GM12878 (cell line): Measurements from ENCODE around the gene TAMALIN. TPM values are rescaled to one million over a fixed set of nuclear protein-coding genes. Genes with fewer than 3 reads are reported as not detected.

ENCODE experiments used
- ATAC-seq: fragments of 200-7000 bp; cut with Tn5 transposase; 3 replicates; pipeline ENCODE4 v1.9.1; 2020; ENCODE audit warnings: mild to moderate bottlenecking, moderate library complexity
- BruUV-seq: library from RNA; stranded (reverse); fragments of 400-500 nt; replicated peaks from 2 replicates; lab custom pipeline; 2021; lab: Mats Ljungman, UMichigan
- CTCF ChIA-PET: fragments of 300-600 bp; sonication (Branson Sonifier 250); formaldehyde crosslinking; extraction: SDS; loops from one replicate; lab custom pipeline; 2021; ENCODE audit warnings: inconsistent platforms; lab: Yijun Ruan, JAX
- POLR2A ChIA-PET: fragments of 350-600 bp; formaldehyde crosslinking; extraction: SDS; loops from one replicate; lab custom pipeline; 2021; ENCODE audit warnings: inconsistent platforms; lab: Charles Lee
- RAD21 ChIA-PET: fragments of 300-600 bp; sonication (Branson Sonifier 250); formaldehyde crosslinking; loops from one replicate; lab custom pipeline; 2023; ENCODE audit warnings: antibody characterized with exemption; ENCODE audit not compliant: unreplicated experiment; lab: Charles Lee
- SMC1A ChIA-PET: fragments of 300-600 bp; sonication (Branson Sonifier 250); formaldehyde crosslinking; loops from one replicate; lab custom pipeline; 2023; ENCODE audit not compliant: unreplicated experiment, uncharacterized antibody; lab: Charles Lee
- DNase-seq: peaks from one replicate; pipeline ENCODE4 v3.0.0-alpha.2; 2011; ENCODE audit warnings: low read depth, low spot score
- FAIRE-seq: peaks from 3 replicates; lab custom pipeline; 2011; peaks lifted over from hg19 to GRCh38; lab: Jason Lieb, UNC
- H2AFZ ChIP-seq: 2 replicates; pipeline ENCODE4 v1.6.0; 2011; ENCODE audit warnings: low read depth, low read length, control low read depth; ENCODE audit not compliant: control insufficient read depth
- H3K27ac ChIP-seq: 2 replicates; pipeline ENCODE4 v1.5.1; 2011; ENCODE audit warnings: control low read depth; ENCODE audit not compliant: control insufficient read depth, insufficient read depth
- H3K27me3 ChIP-seq, 2 experiments: replicated peaks in 1 of 2; 2 replicates each; pipeline versions ENCODE4 v1.6.0 to v1.6.1; 2011; ENCODE audit warnings: low read length in 1 of 2; ENCODE audit not compliant: control insufficient read depth in 2 of 2, insufficient read depth in 2 of 2
- H3K36me3 ChIP-seq, 2 experiments: 2 replicates each; pipeline ENCODE4 v1.5.1; 2011; ENCODE audit warnings: low read length in 1 of 2; ENCODE audit not compliant: control insufficient read depth in 2 of 2, insufficient read depth in 2 of 2
- H3K4me1 ChIP-seq: 2 replicates; pipeline ENCODE4 v1.6.1; 2011; ENCODE audit warnings: mild to moderate bottlenecking, low read length, moderate library complexity, mixed read lengths; ENCODE audit not compliant: control insufficient read depth, insufficient read depth
- H3K4me2 ChIP-seq: 2 replicates; pipeline ENCODE4 v1.6.0; 2011; ENCODE audit warnings: control low read depth; ENCODE audit not compliant: control insufficient read depth, insufficient read depth
- H3K4me3 ChIP-seq: fragments of 200-600 bp; sonication (generic); 2 replicates; pipeline ENCODE4 v1.5.1; 2016
- H3K79me2 ChIP-seq: 2 replicates; pipeline ENCODE4 v1.6.0; 2011; ENCODE audit warnings: low read length; ENCODE audit not compliant: control insufficient read depth, insufficient read depth
- H3K9ac ChIP-seq: 2 replicates; pipeline ENCODE4 v1.8.0; 2011; ENCODE audit warnings: low read length, control low read depth, mixed read lengths; ENCODE audit not compliant: control insufficient read depth, insufficient read depth
- H3K9me3 ChIP-seq: replicated peaks from 3 replicates; pipeline ENCODE4 v1.5.1; 2011; ENCODE audit warnings: mild to moderate bottlenecking, low read length; ENCODE audit not compliant: control insufficient read depth, insufficient read depth
- H4K20me1 ChIP-seq: 2 replicates; pipeline ENCODE4 v1.6.0; 2011; ENCODE audit not compliant: control insufficient read depth, insufficient read depth
- ATF2 ChIP-seq: IDR thresholded peaks from 2 replicates; pipeline ENCODE4 v1.6.1; 2012; ENCODE audit warnings: low read length, inconsistent platforms
- BMI1 ChIP-seq: fragments of 450-650 bp; IDR thresholded peaks from 2 replicates; pipeline ENCODE4 v1.6.1; 2016; ENCODE audit warnings: mild to moderate bottlenecking, moderate library complexity, borderline replicate concordance
- CBFB ChIP-seq: IDR thresholded peaks from 2 replicates; pipeline ENCODE4 v1.6.1; 2016; ENCODE audit warnings: antibody characterized with exemption, low read depth
- E2F8 ChIP-seq: fragments of 450-650 bp; IDR thresholded peaks from 2 replicates; pipeline ENCODE4 v1.6.1; 2018; ENCODE audit warnings: mild to moderate bottlenecking, low read depth, moderate library complexity; ENCODE audit not compliant: partially characterized antibody
- HDAC6 ChIP-seq: fragments of 200-600 bp; sonication (generic); IDR thresholded peaks from one replicate; pipeline ENCODE4 v1.8.0; 2017; ENCODE audit warnings: antibody characterized with exemption; ENCODE audit not compliant: unreplicated experiment
- KLF5 ChIP-seq: fragments of 450-650 bp; IDR thresholded peaks from 2 replicates; pipeline ENCODE4 v1.6.1; 2014; ENCODE audit warnings: mild to moderate bottlenecking; ENCODE audit not compliant: partially characterized antibody
- NR2C1 ChIP-seq: fragments of 450-650 bp; IDR thresholded peaks from 2 replicates; pipeline ENCODE4 v1.6.1; 2017; ENCODE audit warnings: antibody characterized with exemption, mild to moderate bottlenecking, moderate library complexity
- NRF1 ChIP-seq: conservative IDR thresholded peaks from 2 replicates; pipeline ENCODE4 v1.6.1; 2011; ENCODE audit warnings: mild to moderate bottlenecking, low read depth, low read length, improper control_type of control experiment
- RB1 ChIP-seq: fragments of 450-650 bp; formaldehyde crosslinking; IDR thresholded peaks from 2 replicates; pipeline ENCODE4 v1.6.1; 2017; ENCODE audit warnings: mild to moderate bottlenecking, borderline replicate concordance
- SMAD1 ChIP-seq: fragments of 450-650 bp; IDR thresholded peaks from 2 replicates; pipeline ENCODE4 v1.6.1; 2018; ENCODE audit warnings: mild to moderate bottlenecking, low read depth; ENCODE audit not compliant: partially characterized antibody
- TAF1 ChIP-seq: IDR thresholded peaks from 2 replicates; pipeline ENCODE4 v1.6.1; 2011; ENCODE audit warnings: mild to moderate bottlenecking, low read depth, low read length, borderline replicate concordance
- ZNF24 ChIP-seq: fragments of 450-650 bp; IDR thresholded peaks from 2 replicates; pipeline ENCODE4 v1.6.1; 2017; ENCODE audit warnings: antibody characterized with exemption, mild to moderate bottlenecking
- whole genome bisulfite sequencing: methylation state at CpG from one replicate; pipeline ENCODE4 v1.1.6; 2016; ENCODE audit warnings: low lambda C conversion rate; ENCODE audit not compliant: insufficient replicate concordance, insufficient coverage; ENCODE audit errors: missing lambda C conversion rate; 5-methylcytosine and 5-hydroxymethylcytosine counted together
- in situ Hi-C: fragments of 300-500 bp; cut with MboI; formaldehyde crosslinking; loops from 9 replicates; pipeline ENCODE4 v1.14.3; 2018; ENCODE audit warnings: mixed read lengths
- intact Hi-C: fragments of 100-400 bp; cut with micrococcal nuclease; formaldehyde crosslinking; loops from one replicate; pipeline ENCODE4 v1.14.2; 2022; ENCODE audit not compliant: unreplicated experiment
- polyA plus RNA-seq, 11 experiments: library from polyadenylated mRNA; depleted of rRNA in 4 of 11; unstranded in 6 of 11; stranded (reverse) in 5 of 11; fragments of >200 nt; fragmentation: Nextera tagmentation in 4 of 11; fragmentation: Illumina TruSeq in 1 of 11; extraction: Ambion mirVana in 4 of 11; extraction: Trizol in 1 of 11; gene quantifications; 1 replicate in 1 of 11; 2 replicates in 10 of 11; pipeline versions ENCODE4 v1.2.1 to v1.2.3, GENCODE V29; 2011 to 2016; ENCODE audit warnings: inconsistent platforms in 2 of 11, missing spikeins in 2 of 11, low read depth in 1 of 11
- total RNA-seq, 4 experiments: library from RNA; depleted of rRNA in 3 of 4; stranded (reverse); fragments of >200 nt in 3 of 4; fragmentation: Illumina TruSeq in 1 of 4; extraction: Trizol in 1 of 4; gene quantifications; 2 replicates each; pipeline versions ENCODE4 v1.2.1 to v1.2.3, GENCODE V29; 2013 to 2021

Gene TAMALIN
- total and polyA plus RNA-seq, 10 of the 15 experiments (the other 5 are each of a cell fraction or from before 2014, with no cell fraction given) = 0.09 to 0.58 (median 0.19) TPM; not detected in 4

- TF ChIP-seq CBFB (no peak), HDAC6 (no peak), TAF1 (no peak)
Measured at GRCh38 chr12:52032804-52033445, 26.2 kb downstream of the TAMALIN start (continued).

GRCh38 chr12:52033446-52034140 is 26.8 kb downstream of the TAMALIN start:
- no peaks in the 10 kb centered on the region; a peak in 1 of 4 replicates for H3K27me3 ChIP-seq
- FAIRE-seq (no peak), DNase-seq (no peak), ATAC-seq (no peak)
- peaks cover 17% of the 10 kb centered on the region for H3K4me1 ChIP-seq
- 28% methylated on average over 13 of the region's 13 CpGs for WGBS
- ChIA-PET RAD21 (interaction anchor here (1.2 to 4.0 kb wide), 11 partner anchors 8 to 88 kb away, joined by 4 to 35 read pairs (median 8); partner anchors contain the start of gene ATG101), CTCF (interaction anchor here (1.0 to 15.6 kb wide), 15 partner anchors 8 to 245 kb away, joined by 3 to 622 read pairs (median 6); partner anchors contain the start of genes NR4A1 and SMIM41), POLR2A (interaction anchor here (0.6 to 6.0 kb wide), 10 partner anchors 14 to 1254 kb away, joined by 3 to 24 read pairs (median 5); partner anchors contain the start of genes ATG101 and NR4A1), SMC1A (interaction anchor here (1.1 to 13.7 kb wide), 9 partner anchors 8 to 87 kb away, joined by 3 to 322 read pairs (median 12); partner anchors contain the start of genes ATG101 and NR4A1)
- peak overlapping the region; percentile 56 for H3K9ac ChIP-seq
- peak overlapping the region; percentile 51; the same call in 1 of the 2 replicates for H3K4me3 ChIP-seq
- peak overlapping the region; percentile 64 for H2AFZ ChIP-seq
- intact Hi-C loops = no loop called here
- BruUV-seq = TSS peak; percentile 89
- no peaks in the 10 kb centered on the region for H3K79me2 ChIP-seq
- H4K20me1 ChIP-seq = no peaks in the 10 kb centered on the region
- no peaks in the 10 kb centered on the region for H3K9me3 ChIP-seq
- H3K4me2 ChIP-seq = peak overlapping the region; percentile 88
- in situ Hi-C loops = no loop called here
- no peaks in the 10 kb centered on the region for H3K36me3 ChIP-seq
- H3K27ac ChIP-seq = no peak overlapping the region
- TF ChIP-seq SMAD1 = no peak
- TF ChIP-seq BMI1 = 0 out of 2 replicates have a peak, but pooled peaks have one; percentile 13
- no peak for TF ChIP-seq E2F8
- no peak for TF ChIP-seq NRF1
- no peak for TF ChIP-seq KLF5
- TF ChIP-seq RB1 = 0 out of 2 replicates have a peak, but pooled peaks have one; percentile 6
- TF ChIP-seq NR2C1 = no peak
- no peak for TF ChIP-seq ZNF24
- TF ChIP-seq ATF2 = no peak
